Loucy (cell line): ENCODE results near the gene PAPPA2.

Experiments used
- CTCF ChIP-seq: fragments of 200-600 bp; sonication (generic); conservative IDR thresholded peaks from 2 replicates; pipeline ENCODE4 v1.5.1; 2014; ENCODE audit warnings: mild to moderate bottlenecking, antibody characterized with exemption, low read length
- EZH2phosphoT487 ChIP-seq: fragments of 200-600 bp; IDR thresholded peaks from 2 replicates; pipeline ENCODE4 v1.6.1; 2018; ENCODE audit warnings: antibody characterized with exemption, mild to moderate bottlenecking, moderate library complexity, borderline replicate concordance

- TF ChIP-seq CTCF: no peak
- no peak for TF ChIP-seq EZH2phosphoT487
Observed at GRCh38 chr1:176568185-176568584, 105.2 kb downstream of the PAPPA2 start.
